Measurements from ENCODE around the gene COPS4.
"Not testable (repeated sequence)": the region's sequence is repeated elsewhere in the genome, so short reads cannot be mapped to it uniquely, and the experiment has no call there.

The COPS4 gene

DNA sequence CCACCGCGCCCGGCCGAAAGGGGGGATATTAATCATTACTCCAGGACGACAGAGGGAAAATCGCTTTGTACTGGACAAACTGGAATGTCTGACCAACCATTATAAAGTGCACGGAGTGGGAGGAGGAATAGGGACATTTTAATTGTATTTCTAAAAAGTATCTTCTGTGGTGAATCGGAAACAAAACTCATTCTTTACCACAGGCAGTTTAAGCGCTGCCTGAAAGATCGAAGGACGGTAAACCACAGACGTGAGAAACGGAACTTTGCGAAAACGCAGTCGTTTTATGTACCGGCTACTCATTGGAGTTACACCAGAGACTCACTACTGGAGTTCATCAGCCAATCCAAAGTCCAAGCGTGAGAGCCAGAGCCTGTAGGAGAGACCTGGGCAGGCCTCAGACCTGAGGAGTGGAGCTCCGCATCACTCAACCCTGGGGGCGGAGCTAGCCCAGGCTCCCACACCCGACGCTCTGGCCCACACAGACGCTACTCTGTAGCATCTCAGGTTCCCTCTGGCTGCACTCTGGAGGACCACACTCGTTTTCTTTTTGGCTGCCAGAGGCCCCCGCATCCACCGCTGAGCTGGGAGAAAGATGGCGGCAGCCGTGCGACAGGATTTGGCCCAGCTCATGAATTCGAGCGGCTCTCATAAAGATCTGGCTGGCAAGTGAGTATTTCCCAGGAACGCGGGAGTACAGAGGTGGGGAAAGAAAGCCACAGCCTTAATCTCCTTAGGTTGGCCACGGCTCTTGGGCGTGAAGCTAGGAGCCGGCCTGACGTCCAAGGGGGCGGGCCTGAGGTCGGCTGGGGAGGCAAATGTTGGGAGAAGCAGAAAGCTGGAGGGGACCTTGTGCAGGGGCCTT lies at the start of gene COPS4:
Gene COPS4, plus strand, starts transcription at position 554 of the 865 bp plus-strand sequence. Its CDS starts 42 bp downstream, at position 596.
- peak; percentile 92 to 98 for DNase-seq

DNA sequence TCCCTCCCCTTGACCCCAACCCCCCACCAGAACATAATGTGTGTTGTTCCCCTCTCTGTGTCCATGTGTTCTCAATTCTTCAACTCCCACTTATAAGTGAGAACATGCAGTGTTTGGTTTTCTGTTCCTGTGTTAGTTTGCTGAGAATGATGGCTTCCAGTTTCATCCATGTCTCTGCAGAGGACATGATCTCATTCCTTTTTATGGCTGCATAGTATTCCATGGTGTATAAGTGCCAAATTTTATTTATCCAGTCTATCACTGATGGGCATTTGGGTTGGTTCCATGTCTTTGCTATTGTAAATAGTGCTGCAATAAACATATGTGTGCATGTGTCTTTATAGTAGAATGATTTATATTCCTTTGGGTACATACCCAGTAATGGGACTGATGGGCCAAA lies 47.5 kb upstream of the COPS4 start:
- not testable (repeated sequence) for DNase-seq

DNA sequence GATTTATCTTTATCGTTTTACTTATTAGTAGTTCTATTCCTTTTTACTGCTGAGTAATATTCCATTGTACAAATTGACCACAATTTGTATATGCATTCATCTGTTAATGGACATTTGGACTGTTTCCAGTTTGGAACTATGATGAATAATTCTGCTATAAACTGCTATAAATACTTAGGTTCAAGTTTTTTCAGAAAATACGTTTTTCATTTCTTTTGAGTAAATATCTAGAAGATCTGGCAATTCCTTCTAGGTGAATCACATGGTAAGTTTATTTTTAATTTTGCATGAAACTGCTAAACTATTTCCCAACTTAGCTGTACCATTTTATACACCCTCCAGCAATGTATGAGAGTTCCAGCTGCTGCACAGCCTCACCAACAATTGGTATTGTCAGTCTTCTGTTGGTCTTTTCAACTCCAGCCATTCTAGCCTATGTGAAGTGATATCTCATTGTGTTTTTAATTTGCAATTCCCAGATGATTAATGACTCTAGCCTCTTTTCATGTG lies 46.6 kb upstream of the COPS4 start:
- DNase-seq, result no peak

DNA sequence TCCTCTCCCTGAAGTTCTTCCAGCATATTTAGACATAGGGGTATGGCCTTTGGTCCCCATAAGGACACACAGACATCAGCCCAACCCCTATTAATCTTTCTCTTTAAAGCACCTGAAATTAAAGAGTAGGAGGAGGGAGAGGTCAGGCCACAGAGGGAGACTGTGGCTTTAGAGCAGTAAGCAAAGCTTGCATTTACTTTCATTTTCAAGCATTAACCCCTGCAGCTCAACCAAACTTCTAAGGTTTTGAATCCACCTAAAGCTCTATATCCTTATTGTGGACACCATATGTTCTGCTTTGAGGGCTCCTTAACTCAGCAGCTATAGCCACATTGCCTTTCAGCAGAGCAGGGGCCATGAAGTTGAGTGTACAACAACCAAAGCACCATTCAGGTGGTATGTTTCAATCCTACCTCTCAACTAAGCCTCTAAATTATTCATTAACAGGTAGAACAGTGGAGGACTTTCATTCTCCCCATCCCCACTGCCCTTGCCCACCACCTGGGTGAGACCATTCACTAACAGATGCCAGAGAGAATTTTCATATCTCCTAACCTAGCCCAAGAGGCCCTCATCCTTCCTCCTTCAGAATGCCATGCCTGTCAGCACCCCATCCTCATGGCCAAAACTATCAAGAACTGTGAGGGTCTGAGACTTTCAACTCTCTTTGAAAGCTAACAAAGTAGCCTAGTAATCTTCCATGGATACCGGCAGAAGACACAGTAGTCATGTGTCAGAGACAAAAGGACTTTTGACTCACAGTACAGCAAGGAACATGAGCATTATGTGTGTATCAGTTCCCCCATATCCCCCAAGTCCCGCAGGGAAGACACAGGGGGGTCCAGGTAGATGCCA lies 45.2 kb upstream of the COPS4 start:
- no peak for DNase-seq

DNA sequence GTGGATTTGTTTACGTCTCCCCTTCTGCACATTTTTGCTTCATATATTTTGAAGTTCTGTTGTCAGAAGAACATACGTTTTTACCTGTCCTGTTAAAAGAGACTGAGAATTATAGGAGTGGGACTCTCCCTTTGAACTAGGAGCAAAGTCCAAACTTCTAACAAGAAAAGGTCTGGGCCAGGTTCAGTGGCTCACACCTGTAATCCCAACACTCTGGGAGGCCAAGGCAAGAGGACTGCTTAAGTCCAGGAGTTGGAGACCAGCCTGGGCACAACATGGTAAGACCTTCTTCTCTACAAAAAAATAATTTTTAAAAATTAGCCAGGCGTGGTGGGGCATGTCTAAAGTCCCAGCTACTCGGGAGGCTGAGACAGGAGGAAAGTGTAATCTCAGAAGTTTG lies 40.1 kb upstream of the COPS4 start:
- DNase-seq, result no peak

DNA sequence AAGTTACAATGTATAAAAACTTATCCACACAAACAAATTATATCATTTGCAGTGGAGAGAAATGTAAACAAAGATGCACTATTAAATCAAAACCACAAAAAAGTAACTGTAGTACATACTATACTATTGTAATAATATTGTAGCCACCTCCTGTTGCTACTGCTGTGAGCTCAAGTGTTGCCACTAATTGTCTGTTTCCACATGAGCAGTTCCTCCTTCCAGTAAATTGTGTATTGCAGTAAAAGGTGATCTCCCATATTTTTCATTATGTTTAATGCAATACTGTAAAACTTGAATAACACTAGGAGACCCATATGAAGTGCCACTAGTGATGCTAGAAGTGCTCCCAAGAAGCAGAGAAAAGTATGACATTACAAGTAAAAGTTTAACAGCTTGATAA lies 36.1 kb upstream of the COPS4 start:
- DNase-seq, result no peak

DNA sequence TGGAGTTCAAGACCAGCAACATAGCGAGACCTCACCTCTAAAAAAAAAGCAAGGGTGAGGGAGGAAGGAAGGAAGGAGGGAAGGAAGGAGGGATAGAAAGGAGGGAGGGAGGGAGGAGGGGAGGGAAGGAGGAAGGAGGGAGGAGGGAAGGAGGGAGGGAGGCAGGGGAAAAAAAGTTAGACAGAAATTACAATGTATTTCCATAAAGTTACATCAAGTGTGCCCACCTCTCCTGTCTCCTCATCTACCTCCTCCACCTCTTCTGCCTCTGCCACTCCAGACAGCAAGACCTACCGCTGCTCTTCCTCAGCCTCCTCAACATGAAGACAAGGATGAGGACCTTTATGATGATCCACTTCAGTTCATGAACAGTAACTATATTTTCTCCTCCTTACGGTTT lies 32.7 kb upstream of the COPS4 start:
- no peak for DNase-seq

DNA sequence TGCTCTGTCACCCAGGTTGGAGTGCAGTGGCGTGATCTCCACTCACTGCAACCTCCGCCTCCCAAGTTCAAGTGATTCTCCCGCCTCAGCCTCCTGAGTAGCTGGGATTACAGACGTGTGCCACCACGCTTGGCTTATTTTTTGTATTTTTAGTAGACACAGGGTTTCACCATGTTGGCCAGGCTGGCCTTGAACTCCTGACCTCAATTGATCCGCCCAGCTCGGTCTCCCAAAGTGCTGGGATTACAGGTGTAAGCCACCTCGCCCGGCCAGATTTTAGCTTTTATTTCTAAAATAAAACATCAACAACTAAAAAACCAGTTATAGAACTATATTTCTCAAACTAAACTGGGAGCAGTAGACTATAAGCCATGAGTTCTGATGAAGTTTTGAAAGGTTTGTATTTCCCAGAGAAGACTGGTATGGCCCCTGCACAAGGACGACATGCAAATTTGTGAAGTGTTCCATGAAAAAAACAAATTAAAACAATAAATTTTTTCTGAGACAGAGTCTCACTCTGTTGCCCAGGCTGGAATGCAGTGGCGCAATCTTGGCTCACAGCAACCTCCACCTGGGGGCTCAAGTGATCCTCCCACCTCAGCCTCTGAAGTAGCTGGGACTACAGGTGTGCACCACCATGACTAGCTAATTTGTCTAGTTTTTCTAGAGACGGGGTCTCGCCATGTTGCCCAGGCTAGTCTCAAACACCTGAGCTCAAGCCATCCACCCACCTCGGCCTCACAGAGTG lies 31.8 kb upstream of the COPS4 start:
- not testable (repeated sequence) for DNase-seq

DNA sequence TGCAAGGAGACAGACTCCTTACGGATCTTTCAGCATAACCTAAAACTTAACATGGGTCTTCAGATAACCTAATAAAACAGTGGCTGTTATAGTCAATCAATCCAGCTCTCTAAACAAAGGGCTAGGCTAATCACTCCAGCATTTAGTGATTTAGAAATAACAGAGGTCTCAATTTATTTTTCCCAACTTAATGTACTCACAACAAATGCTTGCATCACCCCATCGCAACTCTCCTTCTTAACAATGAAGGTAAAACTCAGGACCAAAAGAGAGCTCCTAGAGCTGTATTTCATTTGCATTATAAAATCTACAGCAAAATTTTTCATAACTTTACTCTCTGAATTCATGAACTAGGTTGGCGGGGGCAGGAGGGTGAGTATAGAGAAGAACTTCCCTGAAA lies 25.5 kb upstream of the COPS4 start:
- DNase-seq, result no peak

DNA sequence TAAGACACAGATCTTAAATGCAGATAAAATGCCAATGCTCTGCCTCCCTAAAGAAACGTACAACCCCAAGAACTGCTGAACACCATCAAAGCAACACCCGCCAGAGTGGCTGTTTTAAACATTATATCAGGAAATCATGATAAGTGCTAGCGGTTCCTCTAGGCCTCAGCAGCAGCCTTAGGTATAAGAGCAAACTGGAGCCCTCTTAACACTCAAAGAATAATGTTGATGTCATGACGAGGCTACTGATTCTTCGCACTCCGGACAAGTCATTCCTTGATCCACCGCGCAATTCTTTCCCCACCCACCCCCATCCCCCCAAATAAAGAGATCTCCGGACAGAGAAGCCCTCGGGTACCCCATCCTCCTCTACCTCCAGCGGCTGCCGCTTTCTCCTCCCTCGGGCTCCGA lies 24.9 kb upstream of the COPS4 start:
- peak in 1 of 2 experiments; percentile 33 for DNase-seq

DNA sequence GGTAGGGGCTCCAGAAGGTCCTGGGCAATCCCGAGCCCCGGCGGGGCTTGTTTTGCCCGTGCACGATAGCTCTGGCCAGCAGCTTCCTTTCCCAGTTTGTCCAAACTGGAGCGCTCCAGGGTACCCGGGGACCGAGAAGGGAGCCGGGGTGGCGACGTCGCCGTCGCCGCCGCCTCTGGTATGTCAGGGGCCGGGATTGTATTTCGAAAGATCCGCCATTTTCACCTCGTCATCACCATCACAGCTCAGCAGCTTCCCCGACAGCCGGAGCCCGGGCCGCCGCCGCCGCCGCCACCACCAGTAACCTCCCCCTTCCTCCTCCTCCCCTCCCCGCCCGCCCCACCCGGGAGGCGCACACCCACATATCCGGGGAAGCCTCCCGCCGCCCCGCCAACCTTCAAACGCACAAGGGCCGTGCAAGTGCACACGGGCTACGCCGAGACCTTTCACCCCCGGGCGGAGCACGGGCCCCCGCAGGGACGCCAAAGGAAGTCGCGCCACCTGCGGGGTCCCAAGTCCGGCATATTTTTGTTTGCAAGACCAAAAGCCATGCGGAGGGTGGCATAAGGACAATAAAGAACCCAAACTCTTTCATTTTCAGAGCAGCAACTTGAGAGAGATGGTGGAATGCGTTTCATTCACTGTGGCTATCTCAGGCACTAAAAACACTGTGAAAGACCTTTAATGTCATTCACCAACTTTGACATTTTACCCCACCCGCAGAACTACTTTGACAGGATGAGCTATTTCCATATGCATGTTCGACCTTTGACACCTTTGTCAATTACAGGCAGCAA lies 24.3 kb upstream of the COPS4 start, which contains the start of gene LIN54:
Gene LIN54, minus strand, starts transcription at position 302 of the 797 bp plus-strand sequence. CDS start 25,979 bp downstream, outside the sequence.
- DNase-seq, result peak; percentile 4 to 57

DNA sequence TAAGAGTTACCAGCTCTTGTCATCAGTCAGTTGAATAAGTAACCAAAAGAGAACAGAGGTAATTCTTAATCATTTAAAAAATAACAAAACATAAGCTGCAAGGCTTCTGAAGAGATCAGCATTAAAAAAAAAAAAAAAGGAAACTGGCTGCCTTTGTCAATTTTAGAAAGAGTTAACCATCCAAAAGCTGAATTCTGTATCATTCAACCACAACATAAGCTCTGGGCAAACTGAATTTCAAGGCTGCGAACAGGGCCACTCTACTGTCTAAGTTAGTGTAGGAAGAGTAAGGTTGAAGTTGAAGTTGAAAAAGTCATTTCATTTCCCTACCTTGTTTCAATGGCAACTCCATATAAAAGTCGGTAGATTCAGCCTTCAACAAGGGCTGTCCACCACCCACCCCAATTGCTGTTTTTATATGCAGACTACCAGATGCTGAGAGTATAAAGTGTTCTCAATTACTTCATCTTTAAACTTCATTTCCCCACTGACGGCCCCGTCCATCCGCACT lies 23.2 kb upstream of the COPS4 start:
- DNase-seq, result no peak

DNA sequence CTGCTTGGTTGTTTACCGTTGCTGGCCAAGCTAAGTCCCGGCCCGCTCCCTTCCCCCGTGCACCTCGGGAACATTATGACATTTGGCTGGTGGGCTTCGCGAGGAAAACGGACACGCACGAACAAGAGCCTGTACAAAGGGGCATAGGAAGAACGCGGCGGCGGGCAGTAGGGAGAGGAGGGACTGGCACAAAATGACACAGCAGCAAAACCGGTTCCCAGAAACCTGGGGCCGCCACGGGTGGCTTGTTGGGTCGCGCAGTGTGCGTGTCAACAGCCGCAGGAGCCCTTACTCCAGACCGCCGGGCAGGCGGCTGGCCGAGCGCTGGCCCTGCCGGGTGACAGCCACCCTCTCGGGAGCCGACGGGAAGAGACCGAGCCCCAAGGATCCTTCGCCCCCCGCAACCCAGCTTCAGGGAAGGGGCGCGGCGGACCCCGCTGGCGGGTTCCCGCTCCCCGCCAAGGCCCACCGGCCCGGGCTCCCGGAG lies 22.7 kb upstream of the COPS4 start:
- no peak for DNase-seq

DNA sequence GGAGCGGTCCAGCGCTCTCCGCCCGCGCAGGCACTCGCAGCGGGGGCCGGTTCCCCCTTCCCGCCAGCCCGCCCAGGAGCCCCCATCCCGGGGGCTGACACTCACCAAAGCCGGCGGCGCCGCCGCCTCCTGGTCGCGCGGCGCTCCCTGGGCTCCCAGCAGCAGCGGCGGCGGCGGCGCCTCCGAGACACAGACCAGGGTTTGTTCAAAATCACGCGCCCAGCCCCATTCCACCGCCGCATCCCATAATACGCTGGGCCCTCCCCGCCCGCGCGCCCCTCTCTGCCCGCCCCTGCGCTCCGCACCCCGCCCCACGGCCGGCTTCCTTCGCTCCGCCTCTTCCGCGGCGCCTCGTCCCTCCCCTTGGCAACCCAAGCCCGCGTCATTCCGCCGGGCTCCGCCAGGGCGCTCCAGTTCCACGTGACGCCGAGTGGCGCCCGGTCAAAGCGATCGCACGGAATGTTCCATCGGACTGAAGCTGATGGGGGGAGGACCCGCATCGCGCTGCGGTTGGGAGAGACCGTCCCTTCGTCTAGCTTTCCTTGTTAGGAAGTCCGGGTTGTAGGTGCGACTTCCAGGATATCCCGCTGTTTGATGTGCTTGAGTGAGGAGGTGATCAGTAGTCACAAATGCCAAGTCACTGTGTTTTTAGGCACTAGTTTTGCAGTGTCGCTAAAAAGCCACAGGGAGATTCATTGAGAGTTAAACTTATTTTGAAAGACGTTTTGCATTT lies 22.1 kb upstream of the COPS4 start:
- peak; percentile 77 to 88 for DNase-seq

DNA sequence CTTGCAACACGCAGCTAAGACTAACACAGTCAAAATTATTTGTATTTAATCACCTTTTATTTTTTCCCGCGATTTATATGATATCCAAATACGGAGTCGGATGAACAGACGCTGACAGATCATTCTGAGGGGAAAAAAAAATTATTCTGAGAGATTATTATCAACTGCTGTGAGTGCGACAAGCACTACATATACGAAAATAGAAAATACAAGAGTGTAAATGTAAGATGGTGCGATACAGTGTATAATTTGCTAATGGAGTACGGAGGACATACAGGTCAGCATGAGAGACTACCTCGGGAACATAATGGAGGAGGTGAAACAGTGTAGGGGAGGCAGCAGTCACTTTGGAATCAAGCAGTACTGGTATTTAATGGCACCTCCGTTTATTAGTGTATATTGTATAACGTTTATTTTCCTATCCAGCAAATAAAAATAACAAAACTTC lies 21.5 kb upstream of the COPS4 start:
- DNase-seq, result no peak

DNA sequence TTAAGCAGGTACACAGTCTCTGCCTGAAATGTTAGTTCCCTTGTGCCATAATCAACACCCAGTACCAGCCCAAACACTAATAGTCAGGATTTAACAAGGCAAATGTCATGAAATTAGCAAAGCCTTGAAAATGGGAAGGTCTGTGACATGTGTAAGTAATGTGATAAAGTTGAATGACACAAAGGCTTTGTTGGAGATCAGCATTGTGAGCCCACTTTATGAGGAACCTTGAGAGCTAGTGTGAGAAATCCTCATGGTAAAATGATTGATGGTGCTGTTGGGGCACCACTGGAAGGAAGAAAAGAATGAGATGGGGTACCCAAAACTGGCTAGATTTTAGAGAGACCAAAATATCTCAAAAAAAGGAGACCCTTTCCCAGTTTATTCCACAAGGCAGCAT lies 21.1 kb upstream of the COPS4 start:
- DNase-seq, result no peak

DNA sequence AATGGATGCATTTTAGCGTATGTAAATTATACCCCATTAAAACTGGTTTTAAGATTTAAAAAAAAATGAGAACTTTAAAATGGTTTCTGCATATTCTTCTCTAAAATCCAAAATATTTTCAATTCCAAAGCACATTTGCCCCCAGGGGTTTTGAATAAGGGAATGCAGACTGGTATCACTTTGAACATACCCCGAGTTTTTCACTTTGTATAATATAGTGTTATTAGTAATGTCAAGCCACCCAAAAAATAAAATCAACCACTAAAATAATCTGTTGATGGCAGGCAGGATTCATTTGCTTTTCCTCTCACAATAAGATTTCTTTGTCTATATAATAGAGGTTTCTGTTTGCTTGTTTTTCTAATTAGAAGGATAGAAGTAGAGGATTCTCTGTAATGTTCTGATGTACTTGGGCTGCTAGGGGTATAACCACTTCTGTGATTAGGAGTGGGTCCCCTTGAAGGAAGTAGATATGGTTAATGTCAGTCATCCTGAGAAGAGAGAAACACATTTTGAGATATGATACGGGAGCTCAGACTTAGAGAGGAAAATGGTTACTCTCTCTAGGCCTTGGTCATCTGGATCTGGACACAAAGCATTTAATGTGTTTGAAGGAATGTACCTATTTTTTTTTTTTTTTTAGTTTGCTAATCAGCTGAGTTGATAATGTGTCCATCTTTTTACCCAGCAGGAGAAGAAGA lies 15.0 kb upstream of the COPS4 start:
- no peak for DNase-seq

DNA sequence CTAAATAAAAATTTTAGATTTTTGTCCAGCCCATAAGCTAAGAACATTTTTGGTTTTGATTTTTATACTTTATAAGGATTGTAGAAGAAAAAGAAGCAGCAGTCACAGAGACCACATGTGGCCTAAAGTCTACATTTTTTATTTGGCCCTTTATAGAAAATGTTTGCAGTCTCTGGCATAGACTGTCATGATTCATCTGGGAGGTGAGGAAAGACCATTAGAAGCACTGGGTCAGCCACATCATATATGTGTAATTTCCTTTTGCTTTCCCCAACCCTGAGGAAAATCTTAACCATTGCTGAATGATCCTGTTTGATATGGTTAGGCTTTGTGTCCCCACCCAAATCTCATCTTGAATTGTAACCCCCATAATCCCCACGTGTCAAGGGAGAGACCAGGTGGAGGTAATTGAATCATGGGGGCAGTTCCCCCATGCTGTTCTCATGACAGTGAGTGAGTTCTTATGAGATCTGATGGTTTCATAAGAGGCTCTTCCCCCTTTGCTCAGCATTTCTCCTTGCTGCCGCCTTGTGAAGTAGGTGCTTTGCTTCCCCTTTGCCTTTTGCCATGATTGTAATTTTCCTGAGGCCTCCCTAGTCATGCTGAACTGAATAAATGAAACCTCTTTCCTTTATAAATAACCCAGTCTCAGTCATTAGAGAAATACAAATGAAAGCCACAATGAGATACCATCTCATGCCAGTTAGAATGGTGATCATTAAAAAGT lies 12.1 kb upstream of the COPS4 start:
- no peak for DNase-seq

DNA sequence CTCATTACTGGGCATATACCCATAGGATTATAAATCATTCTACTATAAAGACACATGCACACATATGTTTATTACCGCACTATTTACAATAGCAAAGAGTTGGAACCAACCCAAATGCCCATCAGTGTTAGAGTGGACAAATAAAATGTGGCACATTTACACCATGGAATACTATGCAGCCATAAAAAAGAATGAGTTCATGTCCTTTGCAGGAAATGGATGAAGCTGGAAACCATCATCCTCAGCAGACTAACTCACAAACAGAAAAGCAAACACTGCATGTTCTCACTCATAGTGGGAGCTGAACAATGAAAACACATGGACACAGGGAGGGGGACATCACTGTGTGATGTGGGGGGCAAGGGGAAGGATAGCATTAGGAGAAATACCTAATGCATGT lies 11.4 kb upstream of the COPS4 start:
- DNase-seq, result not testable (repeated sequence)
